Spleen (tissue), 11 donors: ENCODE measurements around the gene SEMA3G. TPM values are rescaled to one million over a fixed set of nuclear protein-coding genes. Genes with fewer than 3 reads are reported as not detected.

Experiments used
- DNase-seq: peaks from one replicate; pipeline ENCODE4 v3.0.0-alpha.2; 2020
- H3K27ac ChIP-seq, 8 donors: fragments of 200-600 bp; sonication (generic) in 7 of 8; 1 replicate in 4 of 8; 2 replicates in 4 of 8; pipeline versions ENCODE4 v1.5.0 to v1.8.0; 2016 to 2021; ENCODE audit warnings: inconsistent platforms in 4 of 8, mild to moderate bottlenecking in 4 of 8, moderate library complexity in 1 of 8
- H3K27me3 ChIP-seq, 7 donors: fragments of 200-600 bp; sonication (generic) in 6 of 7; replicated peaks in 1 of 7; 1 replicate in 4 of 7; 2 replicates in 3 of 7; pipeline versions ENCODE4 v1.5.0 to v1.8.0; 2016 to 2021; ENCODE audit warnings: inconsistent platforms in 3 of 7, mild to moderate bottlenecking in 1 of 7
- H3K36me3 ChIP-seq, 6 donors: fragments of 200-600 bp; sonication (generic) in 5 of 6; 1 replicate in 4 of 6; 2 replicates in 2 of 6; pipeline versions ENCODE4 v1.5.0 to v1.8.0; 2016 to 2021; ENCODE audit warnings: inconsistent platforms in 2 of 6
- H3K4me1 ChIP-seq, 6 donors: fragments of 200-600 bp; sonication (generic) in 5 of 6; 1 replicate in 3 of 6; 2 replicates in 3 of 6; pipeline versions ENCODE4 v1.5.0 to v1.8.0; 2016 to 2021; ENCODE audit warnings: inconsistent platforms in 3 of 6
- H3K4me3 ChIP-seq, 8 donors: fragments of 200-600 bp; sonication (generic) in 7 of 8; 1 replicate in 4 of 8; 2 replicates in 4 of 8; pipeline versions ENCODE4 v1.5.0 to v1.8.0; 2016 to 2021; ENCODE audit warnings: inconsistent platforms in 4 of 8, mild to moderate bottlenecking in 4 of 8, moderate library complexity in 2 of 8
- H3K9me3 ChIP-seq, 8 donors: fragments of 200-600 bp; sonication (generic) in 7 of 8; 1 replicate in 4 of 8; 2 replicates in 4 of 8; pipeline versions ENCODE4 v1.5.0 to v1.8.0; 2016 to 2021; ENCODE audit warnings: inconsistent platforms in 4 of 8
- CTCF ChIP-seq, 11 experiments: fragments of 200-600 bp in 7 of 11; fragments of 450-650 bp in 4 of 11; sonication (generic) in 4 of 11; IDR thresholded peaks in 8 of 11; conservative IDR thresholded peaks in 3 of 11; 1 replicate in 7 of 11; 2 replicates in 4 of 11; pipeline versions ENCODE4 v1.4.0 to v1.8.0; 2016 to 2021; ENCODE audit warnings: antibody characterized with exemption in 11 of 11, inconsistent platforms in 4 of 11, mild to moderate bottlenecking in 1 of 11
- POLR2A ChIP-seq, 3 donors: fragments of 450-650 bp; IDR thresholded peaks; one replicate each; pipeline ENCODE4 v1.5.1; 2017; ENCODE audit warnings: antibody characterized with exemption in 3 of 3, mild to moderate bottlenecking in 1 of 3
- POLR2AphosphoS5 ChIP-seq, 3 donors: sonication (generic); formaldehyde crosslinking; IDR thresholded peaks; one replicate each; pipeline ENCODE4 v1.5.1; 2017; ENCODE audit warnings: antibody characterized with exemption in 3 of 3
- WGBS, 5 donors: extraction: QIAGEN DNeasy Blood & Tissue Kit in 3 of 5; methylation state at CpG; one replicate each; pipeline versions ENCODE4 v1.1.5 to v1.1.7; 2013 to 2018; 5-methylcytosine and 5-hydroxymethylcytosine counted together
- intact Hi-C: fragments of 100-400 bp; cut with DNase I; formaldehyde crosslinking; loops from one replicate; pipeline ENCODE4 v1.15.0; 2023; ENCODE audit warnings: low total_unique reads
- polyA plus RNA-seq, 3 donors: library from polyadenylated mRNA; stranded (reverse); fragments of 200-250 nt; gene quantifications; one replicate each; pipeline ENCODE4 v1.2.1, GENCODE V29; 2013
- total RNA-seq, 7 donors: library from RNA; depleted of rRNA in 3 of 7; stranded (reverse); fragments of >200 nt in 3 of 7; fragmentation: NEBNext Ultra II Directional in 4 of 7; extraction: Animal tissue kit (Norgen Biotek cat#: 25700) in 4 of 7; gene quantifications; one replicate each; pipeline versions ENCODE4 v1.1.0 to v1.2.1, GENCODE V29; 2016 to 2021
- donor health status: healthy with polysubstance abuse.
- donor health status: DM: no; HTN: no; CAD: no; lungs with moderate emphysema.
- donor health status: DM: no; HTN: no; CAD: no.
- donor health status: Bipolar disorder and iron deficiency.
- donor health status: healthy.
- donor health status: DM: no; HTN: no; CAD: no.
- donor health status: DM: yes; HTN: yes; CAD: no.

Gene SEMA3G
- total and polyA plus RNA-seq, 10 donors = 1.0 to 20.2 (median 9.5) TPM

DNA sequence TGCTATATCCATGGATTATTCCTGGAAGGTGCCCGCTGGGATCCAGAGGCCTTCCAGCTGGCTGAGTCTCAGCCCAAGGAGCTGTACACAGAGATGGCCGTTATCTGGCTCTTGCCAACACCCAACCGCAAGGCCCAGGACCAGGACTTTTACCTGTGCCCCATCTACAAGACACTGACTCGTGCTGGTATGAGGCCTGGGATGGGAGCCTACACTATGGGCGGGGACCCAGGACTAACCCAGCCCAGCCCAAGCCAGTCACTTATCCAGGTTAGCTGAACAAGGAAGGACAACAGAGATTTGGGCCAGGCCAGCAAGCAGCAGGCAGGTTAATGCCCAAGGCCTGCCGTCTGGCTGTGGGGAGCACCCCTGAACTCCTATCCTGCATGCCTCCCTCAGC is 45.3 kb downstream of the SEMA3G start:
- peak; percentile 71 for DNase-seq
- Histone ChIP-seq H3K27me3 (no peaks in the 10 kb centered on the region), H3K36me3 (peaks cover 0 to 95% (median 45%) of the 10 kb centered on the region in 6 donors), H3K9me3 (no peaks in the 10 kb centered on the region), H3K27ac (no peak overlapping the region), H3K4me3 (no peak overlapping the region), H3K4me1 (peaks cover 0 to 11% (median 0%) of the 10 kb centered on the region in 6 donors)
- 83 to 98% (median 96%) methylated on average over 1 to 6 of the region's 6 CpGs; no CpG with 5 or more reads in 1 of the 5 donors for WGBS, 5 donors
- TF ChIP-seq POLR2AphosphoS5 (IDR thresholded peaks at IDR 0.05) = peak in 2 of 3 donors; percentile 3 to 11
- no peak for TF ChIP-seq POLR2A (IDR thresholded peaks at IDR 0.05)
- intact Hi-C loops = no loop called here

GRCh38 chr3:52399131-52399530 is 45.8 kb downstream of the SEMA3G start:
- WGBS, 5 donors = 83 to 94% (median 93%) methylated on average over 3 to 4 of the region's 4 CpGs
- no peak for TF ChIP-seq POLR2A (IDR thresholded peaks at IDR 0.05)
- no peak for TF ChIP-seq CTCF (IDR thresholded peaks at IDR 0.05 in 8 of 11, conservative IDR thresholded peaks at IDR 0.05 in 3 of 11)
- peak in 1 of 3 donors; percentile 41 for TF ChIP-seq POLR2AphosphoS5 (IDR thresholded peaks at IDR 0.05)
- H3K27ac ChIP-seq = no peak overlapping the region
- H3K9me3 ChIP-seq = no peaks in the 10 kb centered on the region
- H3K4me3 ChIP-seq = no peak overlapping the region
- H3K4me1 ChIP-seq = peaks cover 0 to 6% (median 0%) of the 10 kb centered on the region in 6 donors
- no peaks in the 10 kb centered on the region for H3K27me3 ChIP-seq
- intact Hi-C loops = no loop called here
- DNase-seq = peak; percentile 58
- peaks cover 0 to 95% (median 42%) of the 10 kb centered on the region in 6 donors for H3K36me3 ChIP-seq

GRCh38 chr3:52398670-52399081 is 46.2 kb downstream of the SEMA3G start:
- peaks cover 0 to 95% (median 42%) of the 10 kb centered on the region in 6 donors for H3K36me3 ChIP-seq

GRCh38 chr3:52397676-52398399 is 47.1 kb downstream of the SEMA3G start:
- Histone ChIP-seq H3K36me3 (peaks cover 0 to 95% (median 42%) of the 10 kb centered on the region in 6 donors), H3K4me3 (no peak overlapping the region), H3K27ac (no peak overlapping the region), H3K4me1 (no peaks in the 10 kb centered on the region), H3K27me3 (no peaks in the 10 kb centered on the region), H3K9me3 (no peaks in the 10 kb centered on the region)
- intact Hi-C loops = no loop called here
- 89 to 93% (median 91%) methylated on average over 11 to 13 of the region's 13 CpGs for WGBS, 5 donors
- peak; percentile 58 for DNase-seq
- TF ChIP-seq CTCF (IDR thresholded peaks at IDR 0.05 in 8 of 11, conservative IDR thresholded peaks at IDR 0.05 in 3 of 11) (no peak), POLR2AphosphoS5 (IDR thresholded peaks at IDR 0.05) (no peak), POLR2A (IDR thresholded peaks at IDR 0.05) (no peak)

More at GRCh38 chr3:52398670-52399081, 46.2 kb downstream of the SEMA3G start:
- H3K4me3 ChIP-seq = no peak overlapping the region
- TF ChIP-seq CTCF (IDR thresholded peaks at IDR 0.05 in 8 of 11, conservative IDR thresholded peaks at IDR 0.05 in 3 of 11) (no peak), POLR2AphosphoS5 (IDR thresholded peaks at IDR 0.05) (peak in 2 of 3 donors; percentile 19 to 52), POLR2A (IDR thresholded peaks at IDR 0.05) (no peak)
- no peaks in the 10 kb centered on the region for H3K27me3 ChIP-seq
- no peak overlapping the region for H3K27ac ChIP-seq
- intact Hi-C loops = no loop called here
- H3K9me3 ChIP-seq = no peaks in the 10 kb centered on the region
- peaks cover 0 to 2% (median 0%) of the 10 kb centered on the region in 6 donors for H3K4me1 ChIP-seq
- DNase-seq = peak; percentile 43
- 91 to 96% (median 93%) methylated on average over 5 of the region's 5 CpGs for WGBS, 5 donors
